ENCODE data around the gene SP2. TPM values are rescaled to one million over a fixed set of nuclear protein-coding genes. Genes with fewer than 3 reads are reported as not detected.
A peak's percentile ranks its signal among the peaks of the same experiment; 100 is the strongest.

Gene SP2
- total and polyA plus RNA-seq, 2 of the 13 experiments (the other 11 are each of a cell fraction or from before 2014, with no cell fraction given) = 1.4 to 4.8 TPM

GRCh38 chr17:47949197-47949759, 53.2 kb downstream of the SP2 start (continued):
- TF ChIP-seq ZNF784 (CRISPR knock-in tag; IDR thresholded peaks at IDR 0.05; ENCODE audit: borderline replicate concordance) = 0 out of 2 replicates have a peak, but pooled peaks have one; percentile 30
- TF ChIP-seq ZNF12 (CRISPR knock-in tag; IDR thresholded peaks at IDR 0.05) = no peak
- no peak for TF ChIP-seq SOX5 (CRISPR knock-in tag; IDR thresholded peaks at IDR 0.05; ENCODE audit: borderline replicate concordance)
- no peak for TF ChIP-seq KLF15 (CRISPR knock-in tag; IDR thresholded peaks at IDR 0.05; ENCODE audit: borderline replicate concordance)
- peak; percentile 68; the same call in 1 of the 2 replicates for TF ChIP-seq SPEN (CRISPR knock-in tag; IDR thresholded peaks at IDR 0.05; ENCODE audit: low read depth)
- TF ChIP-seq SP1 (IDR thresholded peaks at IDR 0.05) = no peak
- no peak; the same call in none of the 2 replicates for TF ChIP-seq SP1 (CRISPR knock-in tag; IDR thresholded peaks at IDR 0.05)
- TF ChIP-seq FUBP1 (CRISPR knock-in tag; IDR thresholded peaks at IDR 0.05; ENCODE audit: borderline replicate concordance) = peak; percentile 32; the same call in 1 of the 2 replicates
- 0 out of 2 replicates have a peak, but pooled peaks have one; percentile 22 for TF ChIP-seq FOXA3 (CRISPR knock-in tag; IDR thresholded peaks at IDR 0.05)
- no peak for TF ChIP-seq ZNF329 (CRISPR knock-in tag; IDR thresholded peaks at IDR 0.05; ENCODE audit: low read depth)
- 0 out of 2 replicates have a peak, but pooled peaks have one; percentile 24 for TF ChIP-seq ZBTB4 (CRISPR knock-in tag; IDR thresholded peaks at IDR 0.05; ENCODE audit: borderline replicate concordance)
- TF ChIP-seq RBAK (CRISPR knock-in tag; IDR thresholded peaks at IDR 0.05) = no peak
- no peak for TF ChIP-seq RFXANK (CRISPR knock-in tag; IDR thresholded peaks at IDR 0.05)
- TF ChIP-seq ZNF460 (CRISPR knock-in tag; IDR thresholded peaks at IDR 0.05; ENCODE audit: borderline replicate concordance) = no peak
- no peak for TF ChIP-seq JUN (CRISPR knock-in tag; IDR thresholded peaks at IDR 0.05)
- peak; percentile 74; the same call in 1 of the 2 replicates for TF ChIP-seq KDM5A (IDR thresholded peaks at IDR 0.05; ENCODE audit: borderline replicate concordance, low read length)
- TF ChIP-seq KDM2A (CRISPR knock-in tag; IDR thresholded peaks at IDR 0.05; ENCODE audit: borderline replicate concordance, low read depth) = peak; percentile 86
- TF ChIP-seq ZNF564 (CRISPR knock-in tag; IDR thresholded peaks at IDR 0.05) = no peak; the same call in 1 of the 2 replicates
- peak; percentile 43; the same call in 1 of the 2 replicates for TF ChIP-seq ZFY (CRISPR knock-in tag; IDR thresholded peaks at IDR 0.05)
- no peak for TF ChIP-seq NR3C1 (CRISPR knock-in tag; IDR thresholded peaks at IDR 0.05)
- TF ChIP-seq, protein P1, sequence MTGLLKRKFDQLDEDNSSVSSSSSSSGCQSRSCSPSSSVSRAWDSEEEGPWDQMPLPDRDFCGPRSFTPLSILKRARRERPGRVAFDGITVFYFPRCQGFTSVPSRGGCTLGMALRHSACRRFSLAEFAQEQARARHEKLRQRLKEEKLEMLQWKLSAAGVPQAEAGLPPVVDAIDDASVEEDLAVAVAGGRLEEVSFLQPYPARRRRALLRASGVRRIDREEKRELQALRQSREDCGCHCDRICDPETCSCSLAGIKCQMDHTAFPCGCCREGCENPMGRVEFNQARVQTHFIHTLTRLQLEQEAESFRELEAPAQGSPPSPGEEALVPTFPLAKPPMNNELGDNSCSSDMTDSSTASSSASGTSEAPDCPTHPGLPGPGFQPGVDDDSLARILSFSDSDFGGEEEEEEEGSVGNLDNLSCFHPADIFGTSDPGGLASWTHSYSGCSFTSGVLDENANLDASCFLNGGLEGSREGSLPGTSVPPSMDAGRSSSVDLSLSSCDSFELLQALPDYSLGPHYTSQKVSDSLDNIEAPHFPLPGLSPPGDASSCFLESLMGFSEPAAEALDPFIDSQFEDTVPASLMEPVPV (CRISPR knock-in tag; IDR thresholded peaks at IDR 0.05) = 0 out of 2 replicates have a peak, but pooled peaks have one; percentile 57
- no peak for TF ChIP-seq HIVEP1 (CRISPR knock-in tag; IDR thresholded peaks at IDR 0.05)
- TF ChIP-seq SSRP1 (CRISPR knock-in tag; IDR thresholded peaks at IDR 0.05) = peak; percentile 82; the same call in 1 of the 2 replicates

Measured in HepG2 (cell line).